ENCODE measurements around the gene FRMD7. TPM values are rescaled to one million over a fixed set of nuclear protein-coding genes. Genes with fewer than 3 reads are reported as not detected.

FRMD7 gene
- polyA plus RNA-seq, 1 donor from 2014 or later, result 0.54 TPM

GRCh38 chrX:132090403-132091159 lies 37.2 kb downstream of the FRMD7 start:
- Histone ChIP-seq H3K9me3 (ENCODE audit: low read length) (no peaks in the 10 kb centered on the region), H2AFZ (ENCODE audit: low read depth, low read length) (no peak overlapping the region), H3K79me2 (replicated peaks; ENCODE audit: insufficient read depth, low read length) (no peaks in the 10 kb centered on the region), H3K36me3 (ENCODE audit: insufficient read depth, low read length) (no peaks in the 10 kb centered on the region), H3K4me2 (ENCODE audit: low read length) (no peak overlapping the region), H4K20me1 (ENCODE audit: insufficient read depth) (no peaks in the 10 kb centered on the region), H3K4me3 (ENCODE audit: low read length) (no peak overlapping the region), H3K27me3 (ENCODE audit: insufficient read depth, low read depth, low read length) (no peaks in the 10 kb centered on the region), H3F3A (ENCODE audit: insufficient read depth, low read length, poor library complexity, severe bottlenecking) (no peaks in the 10 kb centered on the region), H3K9me2 (ENCODE audit: insufficient read depth, low read length) (no peaks in the 10 kb centered on the region), H3K27ac (ENCODE audit: low read length) (no peak overlapping the region), H3K9ac (ENCODE audit: low read length) (no peak overlapping the region)
- TF ChIP-seq EP300 (conservative IDR thresholded peaks at IDR 0.05; ENCODE audit: poor library complexity, severe bottlenecking) (no peak), RAD21 (conservative IDR thresholded peaks at IDR 0.05) (no peak), MXI1 (conservative IDR thresholded peaks at IDR 0.05; ENCODE audit: poor library complexity, severe bottlenecking) (no peak), CTCF (IDR thresholded peaks at IDR 0.05; ENCODE audit: poor library complexity, severe bottlenecking) (no peak), TAF1 (IDR thresholded peaks at IDR 0.05; ENCODE audit: low read depth) (no peak), POLR2AphosphoS5 (IDR thresholded peaks at IDR 0.05) (no peak), SMC3 (conservative IDR thresholded peaks at IDR 0.05; ENCODE audit: poor library complexity) (no peak), EZH2 (IDR thresholded peaks at IDR 0.05; ENCODE audit: borderline replicate concordance, insufficient read depth, low read length, poor library complexity, severe bottlenecking) (no peak)
- TF ChIP-seq, protein P1, sequence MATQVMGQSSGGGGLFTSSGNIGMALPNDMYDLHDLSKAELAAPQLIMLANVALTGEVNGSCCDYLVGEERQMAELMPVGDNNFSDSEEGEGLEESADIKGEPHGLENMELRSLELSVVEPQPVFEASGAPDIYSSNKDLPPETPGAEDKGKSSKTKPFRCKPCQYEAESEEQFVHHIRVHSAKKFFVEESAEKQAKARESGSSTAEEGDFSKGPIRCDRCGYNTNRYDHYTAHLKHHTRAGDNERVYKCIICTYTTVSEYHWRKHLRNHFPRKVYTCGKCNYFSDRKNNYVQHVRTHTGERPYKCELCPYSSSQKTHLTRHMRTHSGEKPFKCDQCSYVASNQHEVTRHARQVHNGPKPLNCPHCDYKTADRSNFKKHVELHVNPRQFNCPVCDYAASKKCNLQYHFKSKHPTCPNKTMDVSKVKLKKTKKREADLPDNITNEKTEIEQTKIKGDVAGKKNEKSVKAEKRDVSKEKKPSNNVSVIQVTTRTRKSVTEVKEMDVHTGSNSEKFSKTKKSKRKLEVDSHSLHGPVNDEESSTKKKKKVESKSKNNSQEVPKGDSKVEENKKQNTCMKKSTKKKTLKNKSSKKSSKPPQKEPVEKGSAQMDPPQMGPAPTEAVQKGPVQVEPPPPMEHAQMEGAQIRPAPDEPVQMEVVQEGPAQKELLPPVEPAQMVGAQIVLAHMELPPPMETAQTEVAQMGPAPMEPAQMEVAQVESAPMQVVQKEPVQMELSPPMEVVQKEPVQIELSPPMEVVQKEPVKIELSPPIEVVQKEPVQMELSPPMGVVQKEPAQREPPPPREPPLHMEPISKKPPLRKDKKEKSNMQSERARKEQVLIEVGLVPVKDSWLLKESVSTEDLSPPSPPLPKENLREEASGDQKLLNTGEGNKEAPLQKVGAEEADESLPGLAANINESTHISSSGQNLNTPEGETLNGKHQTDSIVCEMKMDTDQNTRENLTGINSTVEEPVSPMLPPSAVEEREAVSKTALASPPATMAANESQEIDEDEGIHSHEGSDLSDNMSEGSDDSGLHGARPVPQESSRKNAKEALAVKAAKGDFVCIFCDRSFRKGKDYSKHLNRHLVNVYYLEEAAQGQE (IDR thresholded peaks at IDR 0.05; ENCODE audit: borderline replicate concordance), result no peak

DNA sequence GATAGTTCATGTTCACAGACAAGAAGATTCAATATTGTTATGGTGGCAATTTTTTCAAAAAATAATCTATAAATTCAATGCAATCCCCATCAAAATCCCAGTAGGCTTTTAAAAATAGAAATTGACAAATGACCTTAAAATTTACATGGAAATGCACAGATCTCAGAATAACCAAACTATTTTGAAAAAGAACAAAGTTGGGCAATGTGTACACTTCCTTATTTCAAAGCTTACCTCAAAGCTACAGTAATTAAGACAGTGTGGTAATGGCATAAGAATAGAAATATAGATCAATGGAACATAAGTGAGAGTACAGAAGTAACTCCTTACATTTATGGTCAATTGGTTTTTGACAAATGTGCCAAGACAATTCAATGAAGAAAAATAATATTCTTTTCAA lies 39.0 kb downstream of the FRMD7 start:
- Histone ChIP-seq H4K20me1 (ENCODE audit: insufficient read depth) (no peaks in the 10 kb centered on the region), H3K27me3 (ENCODE audit: insufficient read depth, low read depth, low read length) (no peaks in the 10 kb centered on the region), H3K27ac (ENCODE audit: low read length) (no peak overlapping the region), H3K4me2 (ENCODE audit: low read length) (no peak overlapping the region), H3K4me3 (ENCODE audit: low read length) (no peak overlapping the region), H3F3A (ENCODE audit: insufficient read depth, low read length, poor library complexity, severe bottlenecking) (no peaks in the 10 kb centered on the region), H3K79me2 (replicated peaks; ENCODE audit: insufficient read depth, low read length) (no peaks in the 10 kb centered on the region), H2AFZ (ENCODE audit: low read depth, low read length) (no peak overlapping the region), H3K9ac (ENCODE audit: low read length) (no peak overlapping the region), H3K9me2 (ENCODE audit: insufficient read depth, low read length) (no peaks in the 10 kb centered on the region), H3K36me3 (ENCODE audit: insufficient read depth, low read length) (no peaks in the 10 kb centered on the region), H3K9me3 (ENCODE audit: low read length) (no peaks in the 10 kb centered on the region)
- TF ChIP-seq EP300 (conservative IDR thresholded peaks at IDR 0.05; ENCODE audit: poor library complexity, severe bottlenecking) (no peak), TAF1 (IDR thresholded peaks at IDR 0.05; ENCODE audit: low read depth) (no peak), SMC3 (conservative IDR thresholded peaks at IDR 0.05; ENCODE audit: poor library complexity) (no peak), EZH2 (IDR thresholded peaks at IDR 0.05; ENCODE audit: borderline replicate concordance, insufficient read depth, low read length, poor library complexity, severe bottlenecking) (no peak), POLR2AphosphoS5 (IDR thresholded peaks at IDR 0.05) (no peak), MXI1 (conservative IDR thresholded peaks at IDR 0.05; ENCODE audit: poor library complexity, severe bottlenecking) (no peak)
- TF ChIP-seq, protein P1 (IDR thresholded peaks at IDR 0.05; ENCODE audit: borderline replicate concordance), result no peak
